Calu3 (cell line): ENCODE results near the gene HAUS7. TPM values are rescaled to one million over a fixed set of nuclear protein-coding genes. Genes with fewer than 3 reads are reported as not detected.

Experiments
- BruUV-seq: library from RNA; stranded (reverse); fragments of 400-500 nt; replicated peaks from 2 replicates; lab custom pipeline; 2021; lab: Mats Ljungman, UMichigan
- CTCF ChIA-PET: fragments of 300-600 bp; sonication (Branson Sonifier 250); formaldehyde crosslinking; loops from one replicate; lab custom pipeline; 2022; ENCODE audit warnings: antibody characterized with exemption; lab: Charles Lee
- DNase-seq: peaks from one replicate; pipeline ENCODE4 v3.0.0; 2022
- H3K27ac Mint-ChIP-seq: one replicate; pipeline ENCODE4 v1.8.0; 2022; ENCODE audit warnings: mixed read lengths; ENCODE audit not compliant: unreplicated experiment
- H3K27me3 Mint-ChIP-seq: one replicate; pipeline ENCODE4 v1.8.0; 2022; ENCODE audit warnings: mixed read lengths; ENCODE audit not compliant: unreplicated experiment
- H3K36me3 Mint-ChIP-seq: one replicate; pipeline ENCODE4 v1.8.0; 2022; ENCODE audit warnings: mild to moderate bottlenecking, moderate library complexity, mixed read lengths; ENCODE audit not compliant: insufficient read depth, unreplicated experiment
- H3K4me1 Mint-ChIP-seq: one replicate; pipeline ENCODE4 v1.8.0; 2022; ENCODE audit warnings: mild to moderate bottlenecking, low read depth, mixed read lengths; ENCODE audit not compliant: unreplicated experiment
- H3K4me3 Mint-ChIP-seq: one replicate; pipeline ENCODE4 v1.8.0; 2022; ENCODE audit warnings: mild to moderate bottlenecking, low read depth, moderate library complexity, mixed read lengths; ENCODE audit not compliant: unreplicated experiment
- H3K9me3 Mint-ChIP-seq: one replicate; pipeline ENCODE4 v1.8.0; 2022; ENCODE audit warnings: low read depth, mixed read lengths; ENCODE audit not compliant: unreplicated experiment
- CTCF ChIP-seq: fragments of 200-600 bp; IDR thresholded peaks from one replicate; pipeline ENCODE4 v1.8.0; 2022; ENCODE audit warnings: antibody characterized with exemption; ENCODE audit not compliant: unreplicated experiment
- intact Hi-C: fragments of 100-400 bp; cut with micrococcal nuclease; formaldehyde crosslinking; loops from one replicate; pipeline ENCODE4 v1.10.0; 2022; ENCODE audit not compliant: unreplicated experiment
- total RNA-seq: library from RNA; stranded (reverse); gene quantifications from 2 replicates; pipeline ENCODE4 v1.2.3, GENCODE V29; 2022

The HAUS7 gene
- total RNA-seq, 1 experiment from 2014 or later: 38.6 TPM

DNA sequence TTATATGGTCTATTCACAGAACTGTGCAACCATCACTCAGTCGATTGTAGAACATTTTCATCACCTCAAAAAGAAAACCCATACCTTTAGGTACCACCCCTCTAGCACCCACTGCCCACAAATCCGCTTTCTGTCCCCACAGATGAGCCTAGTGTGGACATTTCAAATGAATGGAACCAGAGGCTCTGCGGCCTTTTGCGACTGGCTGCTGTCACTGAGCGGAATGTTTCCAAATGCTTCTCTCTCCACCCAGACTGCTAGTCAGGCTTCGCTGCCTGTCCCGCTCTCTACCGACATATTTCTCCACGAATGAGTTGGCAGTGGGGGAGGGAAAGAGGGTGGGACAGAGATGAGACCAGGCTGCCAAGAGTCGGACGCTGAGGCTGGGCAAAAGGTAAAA, 22.7 kb upstream of the HAUS7 start:
- no peak for DNase-seq
- no peak overlapping the region for H3K4me3 Mint-ChIP-seq
- no peak for TF ChIP-seq CTCF
- H3K36me3 Mint-ChIP-seq: no peaks in the 10 kb centered on the region
- H3K4me1 Mint-ChIP-seq: no peaks in the 10 kb centered on the region
- no peaks in the 10 kb centered on the region for H3K9me3 Mint-ChIP-seq
- no peak overlapping the region for H3K27ac Mint-ChIP-seq
- H3K27me3 Mint-ChIP-seq: peaks cover 32% of the 10 kb centered on the region
- no TSS peak for BruUV-seq
- intact Hi-C loops: no loop called here
- CTCF ChIA-PET: no interaction called here

DNA sequence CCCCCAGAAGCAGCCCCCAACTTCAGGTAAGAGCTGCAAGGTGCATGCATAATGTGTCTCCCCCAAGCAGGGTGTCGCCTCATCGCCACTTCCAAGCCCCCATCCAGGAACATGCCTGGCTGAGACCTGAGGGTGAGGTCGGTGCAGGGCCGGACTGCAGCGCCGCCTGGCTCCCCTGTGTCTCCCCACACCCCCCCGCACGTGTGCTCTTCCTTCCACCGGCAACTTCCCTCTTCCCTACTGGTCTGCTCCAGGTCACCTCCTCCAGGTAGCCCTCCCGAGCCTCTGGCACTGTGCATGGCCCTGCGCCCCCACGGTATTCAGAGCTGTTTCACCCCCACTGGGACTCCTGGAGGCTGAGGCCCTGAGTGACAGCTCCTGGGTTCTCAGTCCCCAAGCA, 22.2 kb upstream of the HAUS7 start:
- H3K4me1 Mint-ChIP-seq: no peaks in the 10 kb centered on the region
- CTCF ChIA-PET: no interaction called here
- no TSS peak for BruUV-seq
- H3K9me3 Mint-ChIP-seq: no peaks in the 10 kb centered on the region
- no peaks in the 10 kb centered on the region for H3K36me3 Mint-ChIP-seq
- DNase-seq: no peak
- peaks cover 32% of the 10 kb centered on the region for H3K27me3 Mint-ChIP-seq
- no peak overlapping the region for H3K4me3 Mint-ChIP-seq
- no peak for TF ChIP-seq CTCF
- intact Hi-C loops: no loop called here
- no peak overlapping the region for H3K27ac Mint-ChIP-seq

DNA sequence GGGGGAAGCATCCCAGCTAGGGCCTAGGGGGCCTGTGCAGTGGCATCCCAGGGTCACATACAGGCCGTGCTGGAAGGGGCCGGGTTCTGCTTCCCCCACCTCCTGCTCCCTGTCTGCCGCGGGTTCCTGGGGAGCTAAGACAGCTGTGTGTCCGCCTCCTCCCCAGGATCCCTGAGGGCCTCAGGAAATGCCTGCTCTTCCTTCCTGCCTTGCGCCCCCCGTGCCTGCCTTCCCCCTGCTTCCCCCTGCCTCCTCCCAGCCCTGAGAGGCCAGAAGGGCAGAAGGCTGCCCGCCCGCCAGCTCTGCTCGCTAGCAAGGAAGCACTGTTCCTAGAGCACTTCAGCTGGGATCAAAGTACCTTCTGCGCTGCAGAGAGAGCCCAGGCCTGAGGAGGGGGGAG, 21.5 kb upstream of the HAUS7 start:
- Mint-ChIP-seq H3K36me3 (no peaks in the 10 kb centered on the region), H3K9me3 (no peaks in the 10 kb centered on the region), H3K4me1 (no peaks in the 10 kb centered on the region), H3K4me3 (no peak overlapping the region), H3K27me3 (peaks cover 32% of the 10 kb centered on the region), H3K27ac (no peak overlapping the region)
- CTCF ChIA-PET: no interaction called here
- BruUV-seq: no TSS peak
- intact Hi-C loops: no loop called here
- TF ChIP-seq CTCF: no peak
- no peak for DNase-seq

GRCh38 chrX:153491351-153491914, 21.1 kb upstream of the HAUS7 start:
- TF ChIP-seq CTCF: no peak
- Mint-ChIP-seq H3K4me3 (no peak overlapping the region), H3K4me1 (no peaks in the 10 kb centered on the region), H3K27me3 (peaks cover 32% of the 10 kb centered on the region), H3K27ac (no peak overlapping the region), H3K36me3 (no peaks in the 10 kb centered on the region), H3K9me3 (no peaks in the 10 kb centered on the region)
- no TSS peak for BruUV-seq
- CTCF ChIA-PET: no interaction called here
- DNase-seq: no peak
- intact Hi-C loops: no loop called here
